HG03045 (cell line): ENCODE measurements around the gene DPP10.

Source experiments
- ATAC-seq: cut with Tn5 transposase; IDR thresholded peaks from one replicate; pipeline ENCODE4 v1.9.1; 2021; ENCODE audit warnings: mild to moderate bottlenecking, moderate library complexity; ENCODE audit not compliant: unreplicated experiment

Gene DPP10

DNA sequence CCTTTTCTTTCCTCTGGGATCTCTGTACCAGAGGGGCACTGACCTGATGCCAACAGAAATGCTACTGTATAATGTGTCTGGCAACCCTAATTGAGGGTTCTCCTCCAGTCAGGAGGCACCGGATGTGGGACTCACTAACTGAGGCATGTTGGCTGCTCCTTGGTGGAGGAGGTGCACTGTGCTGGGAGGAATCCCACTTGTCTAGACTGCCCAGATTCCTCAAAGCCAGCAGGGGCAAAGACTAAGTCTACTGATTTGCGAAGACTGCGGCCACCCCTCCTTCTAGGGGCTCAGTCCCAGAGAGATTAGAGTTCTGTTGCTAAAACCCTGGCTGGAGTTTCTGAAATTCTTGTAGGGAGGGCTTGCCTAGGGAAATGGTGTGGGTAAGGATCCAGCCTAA, 1192.1 kb downstream of the DPP10 start:
- no peak for ATAC-seq

DNA sequence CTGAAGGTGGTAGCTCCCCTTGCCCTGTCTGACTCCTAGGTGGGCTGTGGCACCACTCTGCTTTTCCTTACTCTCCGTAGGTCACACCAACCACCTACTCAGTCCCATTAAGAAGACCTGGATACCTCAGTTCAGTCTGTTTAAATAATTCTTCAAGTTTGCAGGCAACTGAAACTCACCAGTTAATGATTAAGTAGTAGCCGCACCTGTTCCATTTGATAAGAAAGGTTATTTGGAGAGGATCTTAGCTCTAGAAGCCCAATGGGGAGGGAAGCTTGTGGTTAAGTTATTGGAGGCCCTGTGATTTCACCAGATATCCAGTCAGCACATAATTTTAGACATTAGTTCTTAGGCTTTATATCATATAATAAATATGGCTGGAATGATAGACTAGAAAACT, 1193.0 kb downstream of the DPP10 start:
- ATAC-seq: no peak

DNA sequence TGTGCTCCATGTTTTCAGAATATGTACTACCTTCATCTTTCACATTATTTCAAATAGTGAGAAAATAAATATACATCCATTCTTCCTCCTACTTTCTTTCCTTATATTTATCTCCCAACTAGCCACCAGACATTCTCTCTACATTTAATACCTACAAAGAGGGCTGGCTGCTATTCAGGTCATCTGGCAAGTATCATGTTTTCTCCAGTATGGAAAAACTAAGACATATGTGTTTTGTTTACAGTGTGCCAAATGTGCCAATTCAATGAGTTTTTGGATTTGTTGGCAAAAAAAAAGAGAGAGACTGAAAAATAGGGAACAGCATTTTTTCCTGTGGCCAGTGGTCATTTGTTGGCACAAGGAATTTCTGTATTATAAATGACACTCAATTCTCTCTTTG, 1207.3 kb downstream of the DPP10 start:
- ATAC-seq: no peak

DNA sequence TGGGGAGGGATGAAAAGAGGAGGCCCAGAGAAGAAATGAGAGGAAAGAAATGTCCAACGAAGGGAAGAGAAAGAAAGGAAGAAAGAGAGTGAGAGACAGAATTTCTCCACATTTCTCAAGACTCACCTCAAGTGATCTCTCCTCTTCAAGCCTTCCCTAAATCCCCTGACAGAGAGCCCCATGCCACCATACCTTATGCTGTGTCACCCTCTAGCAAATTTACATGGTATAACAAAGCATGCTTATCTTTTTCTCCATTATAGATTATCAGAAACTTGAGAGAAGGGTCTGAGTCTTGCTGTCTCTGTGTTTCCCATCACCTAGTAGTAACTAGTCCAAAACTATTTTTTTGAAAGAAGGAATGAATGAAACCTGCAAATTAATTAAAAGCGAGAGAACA, 1208.4 kb downstream of the DPP10 start:
- no peak for ATAC-seq

DNA sequence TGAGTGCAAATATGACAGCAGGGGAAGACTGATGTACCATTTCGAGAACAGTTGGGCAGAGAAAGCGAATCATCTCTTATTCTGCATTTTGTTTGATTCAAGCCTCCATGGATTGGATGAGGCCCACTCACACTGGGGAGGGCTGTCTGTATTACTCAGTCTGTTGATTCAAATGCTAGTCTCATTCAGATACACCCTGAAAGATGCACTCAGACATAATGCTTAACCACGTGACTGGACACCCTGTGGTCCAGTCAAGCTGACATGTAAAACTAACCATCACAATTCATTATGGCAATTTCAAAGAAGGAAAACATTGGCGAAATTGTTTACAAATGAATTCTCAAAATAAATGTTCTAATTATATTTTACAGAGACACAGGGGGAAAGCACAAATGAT, 1210.2 kb downstream of the DPP10 start:
- ATAC-seq: no peak

DNA sequence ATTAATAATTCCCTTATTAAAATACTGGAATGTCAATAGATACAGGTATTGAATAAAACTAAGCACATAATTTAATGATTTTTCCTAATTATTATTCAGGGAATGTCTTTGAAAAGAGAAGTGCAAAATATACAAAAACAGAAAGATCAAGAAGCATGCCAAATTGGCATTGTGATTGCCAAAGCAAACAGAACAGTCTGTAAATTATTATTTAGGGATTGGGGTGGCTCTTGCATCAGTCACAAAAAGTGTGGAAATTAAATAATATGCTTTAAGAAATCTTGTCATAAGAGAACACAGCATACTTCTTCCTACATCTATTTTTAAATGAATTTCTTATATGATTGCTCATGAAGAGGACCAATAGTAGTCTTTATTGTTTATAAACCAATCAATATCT, 1211.9 kb downstream of the DPP10 start:
- ATAC-seq: no peak

DNA sequence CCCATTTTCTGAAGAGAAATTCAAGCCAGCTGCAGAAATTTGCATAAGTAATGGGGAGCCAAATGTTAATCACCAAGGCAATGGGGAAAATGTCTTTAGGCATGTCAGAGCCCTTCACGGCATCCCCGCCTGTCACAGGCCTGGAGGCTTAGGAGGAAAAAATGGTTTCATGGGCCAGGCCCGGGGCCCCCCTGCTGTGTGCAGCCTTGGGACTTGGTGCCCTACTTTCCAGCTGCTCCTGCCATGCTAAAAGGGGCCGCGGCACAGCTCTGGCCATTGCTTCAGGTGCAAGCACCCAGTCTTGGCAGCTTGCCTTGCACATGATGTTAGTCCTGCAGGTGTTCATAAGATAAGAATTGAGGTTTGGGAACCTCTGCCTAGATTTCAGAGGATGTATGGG, 1235.7 kb downstream of the DPP10 start:
- no peak for ATAC-seq

DNA sequence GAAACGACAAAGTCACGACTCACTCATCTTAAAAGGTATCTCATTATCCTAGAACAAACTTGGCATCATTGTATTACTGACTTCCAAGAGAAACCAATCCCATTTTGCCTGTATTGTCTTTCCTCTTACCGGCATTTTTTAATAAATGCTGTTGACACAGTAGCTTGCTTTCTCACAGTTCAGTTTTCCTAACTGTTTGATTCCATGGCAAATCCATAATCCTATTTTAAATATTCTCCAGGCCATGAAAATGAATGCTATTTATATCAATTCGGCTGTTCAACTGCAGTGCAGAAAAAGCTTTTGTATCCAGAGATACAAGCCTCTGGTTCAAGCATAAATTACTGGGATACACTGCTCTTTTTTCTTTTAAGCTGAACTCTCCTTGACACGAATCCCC, 1241.9 kb downstream of the DPP10 start:
- no peak for ATAC-seq

DNA sequence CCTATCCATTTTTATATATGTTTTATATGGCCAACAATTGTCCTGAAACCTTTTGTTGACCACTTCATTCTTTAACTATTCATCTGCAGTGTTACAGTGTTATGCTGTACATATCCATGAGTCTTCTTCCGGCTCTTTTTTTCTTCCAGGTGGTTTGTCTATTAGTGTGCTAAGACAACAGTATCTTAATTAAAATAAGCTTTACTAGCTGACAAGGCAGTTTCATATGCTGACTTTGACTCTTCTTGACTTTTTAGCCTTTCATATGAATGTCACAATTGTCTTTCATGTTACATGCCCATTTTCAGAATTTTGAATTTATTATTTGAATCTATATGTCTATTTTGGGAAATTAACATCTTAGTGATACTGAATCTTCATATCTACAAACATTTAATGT, 1249.0 kb downstream of the DPP10 start:
- no peak for ATAC-seq

DNA sequence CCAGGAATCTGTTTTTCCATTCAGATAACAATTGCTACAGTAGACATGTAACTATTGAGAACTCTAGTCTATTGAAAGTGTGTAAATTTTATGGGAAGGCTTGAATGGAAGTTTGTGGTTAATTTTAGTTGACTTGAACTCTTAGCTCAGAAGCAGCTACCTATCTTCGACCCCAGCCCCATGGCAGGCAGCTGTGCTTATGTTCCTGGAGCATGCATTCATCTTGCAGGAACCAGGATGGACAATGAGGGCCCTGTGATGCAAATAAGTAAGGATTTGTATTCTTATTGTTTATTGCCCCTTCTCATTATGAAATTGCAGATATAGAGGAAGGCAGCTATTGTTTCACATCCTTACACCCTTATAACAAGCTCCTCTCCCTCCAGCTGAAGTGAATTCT, 1252.2 kb downstream of the DPP10 start:
- no peak for ATAC-seq

DNA sequence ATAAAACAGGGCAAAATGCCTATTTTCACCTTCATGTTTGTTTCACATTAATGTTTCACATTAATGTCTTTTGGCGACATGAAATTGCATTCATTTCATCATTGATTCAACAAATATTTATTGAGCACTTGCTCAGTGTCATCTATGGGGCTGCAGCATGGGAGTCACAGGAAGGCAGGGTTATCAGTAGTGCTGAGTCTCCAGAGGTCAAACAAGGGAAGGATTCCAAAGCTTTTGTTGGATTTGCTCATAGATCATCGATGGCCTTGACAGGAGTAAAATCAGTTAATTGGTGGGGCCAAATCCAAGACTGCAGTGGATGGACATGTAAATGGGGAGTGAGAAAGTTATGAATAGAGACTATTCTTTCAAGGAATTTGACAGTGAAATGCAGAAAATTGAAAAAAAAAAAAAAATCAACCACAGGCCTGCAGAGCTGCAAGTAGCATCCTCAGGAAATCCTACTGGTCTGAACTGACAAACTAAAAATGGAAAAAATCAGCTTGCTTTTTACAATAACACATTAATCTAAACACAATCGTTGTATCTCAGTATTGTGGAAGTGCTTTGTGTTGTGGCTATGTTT, 1290.8 kb downstream of the DPP10 start:
- no peak for ATAC-seq

DNA sequence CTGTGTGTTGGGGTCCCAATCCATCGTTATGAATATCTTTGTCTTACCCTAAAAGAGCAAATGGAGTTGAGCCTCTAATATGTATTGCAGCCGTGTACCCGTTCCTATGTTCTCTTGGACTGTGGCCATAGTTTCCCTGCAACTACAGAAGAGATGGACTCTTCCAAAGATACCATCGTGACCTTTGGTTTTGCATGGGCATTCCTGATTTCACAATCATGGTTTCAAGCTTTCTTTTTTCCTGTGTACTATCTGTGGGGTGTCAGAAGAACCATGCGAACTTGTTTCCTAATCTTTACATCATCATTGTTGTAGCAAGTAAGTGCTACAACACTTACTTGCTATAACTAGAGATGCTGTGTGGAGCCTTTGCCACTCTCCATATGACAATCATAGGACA, 1295.7 kb downstream of the DPP10 start:
- no peak for ATAC-seq

DNA sequence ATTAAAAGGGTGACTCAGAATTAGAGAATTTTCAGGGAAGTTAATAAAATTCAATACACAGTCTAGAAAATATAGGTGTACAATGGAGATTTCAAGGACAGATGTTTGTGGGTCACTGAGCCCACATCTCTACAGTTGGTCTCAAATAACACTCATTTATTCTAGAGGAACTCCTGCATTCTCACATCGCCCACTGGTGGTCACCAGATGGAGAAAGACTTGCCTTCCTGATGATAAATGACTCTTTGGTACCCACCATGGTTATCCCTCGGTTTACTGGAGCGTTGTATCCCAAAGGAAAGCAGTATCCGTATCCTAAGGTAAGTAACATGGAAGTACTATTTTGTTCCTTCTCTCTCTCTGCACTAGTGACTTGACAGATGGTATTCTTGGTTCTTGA, 1297.1 kb downstream of the DPP10 start:
- no peak for ATAC-seq

DNA sequence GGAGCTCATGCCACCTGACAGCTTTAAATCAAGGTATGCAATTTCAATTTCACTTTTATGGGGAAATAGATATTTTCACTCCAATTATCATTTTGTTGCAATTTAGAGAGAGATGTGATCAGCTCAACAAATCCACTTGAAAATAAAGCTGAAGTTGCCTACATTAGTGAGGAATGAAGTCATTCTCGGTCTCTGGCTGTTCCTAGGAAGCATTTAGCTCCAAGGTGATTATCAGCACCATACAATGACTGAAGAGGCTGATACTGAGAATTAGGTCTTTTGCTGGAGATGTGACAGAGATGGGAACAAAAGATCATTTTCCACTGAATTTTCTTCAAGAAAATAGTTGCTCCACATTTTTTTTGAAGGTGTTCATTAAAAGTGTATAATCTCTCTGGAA, 1303.7 kb downstream of the DPP10 start:
- ATAC-seq: no peak

DNA sequence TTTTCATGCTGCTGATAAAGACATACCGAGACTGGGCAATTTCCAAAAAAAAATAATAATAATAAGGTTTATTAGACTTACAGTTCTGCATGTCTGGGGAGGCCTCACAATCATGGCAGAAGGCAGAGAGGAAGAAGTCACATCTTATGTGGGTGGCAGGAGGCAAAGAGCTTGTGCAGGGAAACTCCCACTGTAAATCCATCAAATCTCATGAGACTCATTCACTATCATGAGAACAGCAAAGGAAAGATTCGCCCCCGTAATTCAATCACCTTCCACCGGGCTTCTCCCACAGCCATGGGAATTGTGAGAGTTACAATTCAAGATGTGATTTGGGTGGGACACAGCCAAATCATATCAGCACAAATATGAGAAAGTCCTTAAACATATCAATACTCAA, 1314.8 kb downstream of the DPP10 start:
- ATAC-seq: no peak

DNA sequence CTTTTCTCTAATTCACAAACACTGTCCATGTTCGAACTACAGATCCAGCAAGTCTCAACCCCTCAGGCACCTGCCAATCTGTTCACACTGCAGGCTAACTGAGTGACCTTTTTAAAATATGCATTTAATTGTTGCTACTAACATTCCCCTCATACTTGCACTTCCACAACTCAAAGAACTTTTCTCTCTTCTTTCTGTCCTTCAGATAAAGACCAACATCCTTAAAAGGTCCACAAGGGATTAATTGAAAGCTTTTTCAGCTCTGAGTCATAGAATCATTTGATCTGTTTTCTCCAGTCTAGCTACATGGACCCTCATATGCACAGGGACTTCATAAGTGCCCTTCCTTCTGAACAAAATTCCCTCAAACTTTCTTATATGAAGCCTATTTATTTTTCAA, 1321.2 kb downstream of the DPP10 start:
- no peak for ATAC-seq

DNA sequence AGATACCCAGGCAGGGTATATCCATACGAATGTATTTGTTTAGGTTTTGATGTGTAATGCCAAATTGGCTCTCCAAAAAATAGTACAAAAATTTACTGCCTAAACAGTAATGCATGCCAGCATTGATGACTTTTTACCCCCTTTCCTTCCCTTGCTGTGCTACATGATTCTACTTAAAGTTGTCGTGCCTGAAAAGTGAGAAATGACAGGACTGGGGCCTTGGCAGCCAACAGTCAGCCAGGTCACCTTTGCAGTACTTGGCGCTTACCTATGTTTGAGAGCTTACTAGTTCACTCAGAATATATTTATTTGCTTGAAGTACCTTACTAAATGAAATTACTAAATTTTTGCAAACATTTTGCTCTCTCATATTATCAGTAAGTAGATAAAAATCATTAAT, 1329.1 kb downstream of the DPP10 start:
- ATAC-seq: no peak

DNA sequence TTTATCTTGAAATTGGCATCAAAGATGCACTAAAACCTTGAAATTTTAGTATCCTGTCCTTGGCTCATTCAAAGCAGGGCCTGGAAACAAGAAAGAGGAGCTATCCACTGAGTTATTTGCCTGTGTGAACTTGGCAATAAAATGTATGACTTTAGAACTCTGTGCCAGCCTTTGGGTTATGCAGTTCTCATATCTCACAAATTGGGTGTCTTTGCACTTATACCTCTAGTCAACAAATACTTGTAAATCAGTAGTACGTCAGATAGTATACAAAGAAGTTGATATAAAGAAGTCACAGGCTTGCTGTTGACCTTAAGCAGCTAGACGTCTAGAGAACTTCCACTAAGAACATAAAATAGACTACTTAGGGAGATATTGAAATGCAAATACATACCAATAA, 1331.9 kb downstream of the DPP10 start:
- ATAC-seq: no peak

DNA sequence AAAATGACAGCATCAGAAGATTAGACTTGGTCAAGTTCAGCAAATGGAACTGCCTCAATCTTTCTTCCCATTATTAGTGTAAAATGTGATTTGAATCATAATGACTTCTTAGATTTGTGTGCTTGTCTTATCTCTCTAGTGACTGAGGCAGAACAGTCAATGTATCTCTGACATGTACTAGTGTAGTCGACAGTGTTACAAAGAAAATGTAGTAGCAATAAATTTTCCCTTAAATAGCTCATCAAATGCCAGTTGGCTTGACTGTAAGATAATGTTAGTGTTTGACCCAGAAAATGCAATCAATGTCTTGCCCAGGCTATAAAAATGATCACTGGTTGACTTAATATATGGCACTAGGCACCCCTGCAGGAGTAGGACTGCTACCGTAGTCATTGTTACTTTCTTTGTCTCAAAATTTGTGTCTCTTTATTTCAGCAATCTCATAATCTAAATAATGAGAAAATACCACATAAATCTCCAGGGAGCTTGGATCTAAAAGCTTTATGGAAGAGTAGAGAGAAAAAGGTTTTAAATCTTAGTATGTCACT, 1336.7 kb downstream of the DPP10 start:
- no peak for ATAC-seq

DNA sequence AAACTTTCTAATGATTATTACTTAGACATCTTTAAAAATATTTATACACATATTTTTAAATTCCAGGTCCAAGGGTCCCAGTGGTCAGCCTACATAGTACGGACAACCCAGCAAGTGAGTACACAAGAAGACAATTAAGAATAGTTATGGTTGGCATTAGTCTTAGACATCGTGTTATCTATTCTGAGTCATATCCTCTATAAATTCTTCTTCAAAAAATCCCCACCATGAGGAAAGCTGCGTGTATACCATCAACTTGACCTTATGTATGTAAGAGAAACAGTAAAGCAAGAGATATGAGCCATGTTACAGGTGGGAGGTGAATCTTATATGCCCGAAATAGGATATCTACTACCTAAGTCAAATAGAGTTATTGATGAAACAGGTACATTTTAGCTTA, 1339.8 kb downstream of the DPP10 start:
- ATAC-seq: no peak

DNA sequence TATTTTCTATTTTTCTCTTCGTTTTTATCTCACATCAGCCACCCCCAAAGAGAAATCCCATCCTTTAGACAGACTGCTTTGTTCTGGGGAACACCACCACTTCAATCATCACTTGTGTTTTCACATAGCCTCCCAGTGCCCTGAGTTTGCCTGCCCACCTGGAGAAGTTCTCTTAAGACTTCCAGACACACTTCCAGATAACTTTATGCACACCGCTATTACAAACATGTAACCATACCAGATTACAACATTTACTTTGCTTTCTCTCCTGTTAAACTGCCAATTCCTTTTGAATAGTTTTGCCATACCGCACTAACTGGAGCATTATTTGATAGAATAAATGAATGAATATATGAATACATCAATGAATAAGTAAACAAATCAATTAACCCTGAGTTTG, 1353.6 kb downstream of the DPP10 start:
- no peak for ATAC-seq

DNA sequence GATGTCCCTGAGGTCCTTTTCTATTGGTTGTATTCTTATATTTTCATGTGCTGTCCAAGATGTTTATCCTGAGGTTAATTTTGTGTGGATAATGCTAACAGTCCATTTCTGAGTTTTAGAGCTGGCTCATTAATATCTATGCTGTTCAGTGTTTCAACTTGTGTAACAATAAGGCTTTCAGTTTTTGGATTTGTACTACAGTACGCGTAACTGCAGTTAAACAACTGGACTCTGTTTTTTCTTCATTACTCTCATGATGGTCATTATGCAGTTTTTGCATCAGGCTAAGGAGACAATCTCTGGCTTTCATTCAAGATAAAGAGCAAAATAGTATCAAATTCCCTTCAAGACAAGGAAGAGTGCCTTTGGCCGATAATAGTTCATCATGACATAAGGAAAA, 1364.8 kb downstream of the DPP10 start:
- ATAC-seq: no peak

DNA sequence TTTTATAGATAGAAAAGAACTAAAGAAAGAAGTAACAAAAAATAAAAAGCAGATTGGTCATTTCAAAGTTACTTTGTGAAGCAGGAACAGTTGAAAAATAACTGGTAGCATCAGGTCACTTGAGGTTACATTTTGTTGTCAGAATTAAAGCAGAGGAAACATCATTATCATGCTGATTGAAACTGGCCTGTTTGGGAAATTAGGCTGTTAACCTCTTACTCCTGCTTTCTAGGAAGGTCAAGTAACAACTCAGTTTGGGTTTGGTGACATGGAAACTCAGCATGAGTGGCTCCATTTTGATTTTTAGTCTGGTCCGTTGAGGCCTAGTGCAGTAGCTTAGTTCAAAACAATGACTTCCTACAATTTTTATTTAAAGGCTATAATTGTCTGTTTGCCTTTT, 1383.5 kb downstream of the DPP10 start:
- no peak for ATAC-seq
